GM23338 (cell line): ENCODE measurements around the gene TMPRSS9. TPM values are rescaled to one million over a fixed set of nuclear protein-coding genes. Genes with fewer than 3 reads are reported as not detected.
A peak's percentile ranks its signal among the peaks of the same experiment; 100 is the strongest.

Source experiments
- ATAC-seq: fragments of 200-7000 bp; cut with Tn5 transposase; 3 replicates; pipeline ENCODE4 v1.9.1; 2020
- DNase-seq: peaks from one replicate; pipeline ENCODE4 v3.0.0-alpha.2; 2015; ENCODE audit warnings: low spot score
- H2AFZ ChIP-seq: fragments of 200-600 bp; sonication (generic); 2 replicates; pipeline ENCODE4 v1.8.0; 2016; ENCODE audit warnings: antibody characterized with exemption, mild to moderate bottlenecking, moderate library complexity
- H3F3A ChIP-seq: fragments of 200-600 bp; sonication (generic); replicated peaks from 2 replicates; pipeline ENCODE4 v1.8.0; 2017; ENCODE audit warnings: antibody characterized with exemption, mixed run types, low read depth
- H3K27ac ChIP-seq: fragments of 200-600 bp; sonication (generic); 2 replicates; pipeline ENCODE4 v1.6.1; 2016; ENCODE audit warnings: low read depth
- H3K27me3 ChIP-seq: fragments of 200-600 bp; sonication (generic); 2 replicates; pipeline ENCODE4 v1.8.0; 2016; ENCODE audit warnings: mild to moderate bottlenecking, mixed run types, moderate library complexity; ENCODE audit not compliant: insufficient read depth
- H3K36me3 ChIP-seq: fragments of 200-600 bp; sonication (generic); 2 replicates; pipeline ENCODE4 v1.8.0; 2016; ENCODE audit warnings: mild to moderate bottlenecking; ENCODE audit not compliant: insufficient read depth
- H3K4me1 ChIP-seq: fragments of 200-600 bp; sonication (generic); 2 replicates; pipeline ENCODE4 v1.8.0; 2016; ENCODE audit warnings: mild to moderate bottlenecking, moderate library complexity; ENCODE audit not compliant: insufficient read depth
- H3K4me2 ChIP-seq: fragments of 200-600 bp; sonication (generic); 2 replicates; pipeline ENCODE4 v1.7.1; 2017; ENCODE audit warnings: mixed run types
- H3K4me3 ChIP-seq: fragments of 200-600 bp; sonication (generic); 2 replicates; pipeline ENCODE4 v1.6.1; 2016; ENCODE audit warnings: mixed run types
- H3K79me2 ChIP-seq: fragments of 200-600 bp; sonication (generic); replicated peaks from 2 replicates; pipeline ENCODE4 v1.8.0; 2017; ENCODE audit warnings: mild to moderate bottlenecking; ENCODE audit not compliant: insufficient read depth
- H3K9me2 ChIP-seq: fragments of 200-600 bp; sonication (generic); 2 replicates; pipeline ENCODE4 v1.8.0; 2017; ENCODE audit not compliant: insufficient read depth
- H4K20me1 ChIP-seq: fragments of 200-600 bp; sonication (generic); replicated peaks from 2 replicates; pipeline ENCODE4 v1.8.0; 2017; ENCODE audit warnings: mild to moderate bottlenecking; ENCODE audit not compliant: insufficient read depth
- H3K27ac Mint-ChIP-seq: 2 replicates; pipeline ENCODE4 v1.8.0; 2020; ENCODE audit warnings: inconsistent platforms, mild to moderate bottlenecking, moderate library complexity, mixed read lengths
- H3K27me3 Mint-ChIP-seq: 3 replicates; pipeline ENCODE4 v1.8.0; 2022; ENCODE audit warnings: low read depth, mild to moderate bottlenecking, moderate library complexity, mixed read lengths, inconsistent platforms; ENCODE audit not compliant: insufficient read depth, poor library complexity
- H3K36me3 Mint-ChIP-seq: 3 replicates; pipeline ENCODE4 v1.8.0; 2021; ENCODE audit warnings: low read depth, mild to moderate bottlenecking, inconsistent platforms, moderate library complexity, mixed read lengths
- H3K4me1 Mint-ChIP-seq: 3 replicates; pipeline ENCODE4 v1.8.0; 2020; ENCODE audit warnings: mild to moderate bottlenecking, inconsistent platforms, mixed read lengths
- H3K4me3 Mint-ChIP-seq: 3 replicates; pipeline ENCODE4 v1.8.0; 2021; ENCODE audit warnings: moderate library complexity, mild to moderate bottlenecking, inconsistent platforms, mixed read lengths
- H3K9me3 Mint-ChIP-seq: 3 replicates; pipeline ENCODE4 v1.8.0; 2020; ENCODE audit warnings: moderate library complexity, mild to moderate bottlenecking, inconsistent platforms, mixed read lengths
- EZH2 ChIP-seq: fragments of 200-600 bp; sonication (generic); IDR thresholded peaks from one replicate; pipeline ENCODE4 v1.8.0; 2017; ENCODE audit warnings: antibody characterized with exemption, mild to moderate bottlenecking, low read depth; ENCODE audit not compliant: unreplicated experiment
- POLR2AphosphoS5 ChIP-seq: IDR thresholded peaks from 2 replicates; pipeline ENCODE4 v1.6.1; 2016; ENCODE audit warnings: antibody characterized with exemption, low read depth
- STAT1 ChIP-seq: IDR thresholded peaks from one replicate; pipeline ENCODE4 v1.6.1; 2016; ENCODE audit warnings: antibody characterized with exemption; ENCODE audit not compliant: unreplicated experiment
- ZNF114 ChIP-seq: fragments of 250-450 bp; sonication (Bioruptor Pico); IDR thresholded peaks from 2 replicates; pipeline ENCODE4 v1.5.0; 2020; ENCODE audit warnings: mild to moderate bottlenecking, moderate library complexity
- ZNF331 ChIP-seq: fragments of 250-450 bp; sonication (Bioruptor Pico); IDR thresholded peaks from 2 replicates; pipeline ENCODE4 v1.5.0; 2020; ENCODE audit warnings: low read depth, mild to moderate bottlenecking, moderate library complexity
- polyA plus RNA-seq: library from polyadenylated mRNA; unstranded; fragments of >200 nt; fragmentation: Nextera tagmentation; extraction: Ambion mirVana; gene quantifications from 2 replicates; pipeline ENCODE4 v1.2.1, GENCODE V29; 2016
- total RNA-seq: library from RNA; depleted of rRNA; stranded (reverse); fragments of >200 nt; shearing (Covaris generic); gene quantifications from 2 replicates; pipeline ENCODE4 v1.2.3, GENCODE V29; 2014
- TF ChIP-seq, protein P1 (sequence below): IDR thresholded peaks from one replicate; pipeline ENCODE4 v1.6.1; 2018; ENCODE audit warnings: antibody characterized with exemption; ENCODE audit not compliant: unreplicated experiment
- TF ChIP-seq, protein P2 (sequence below): fragments of 250-450 bp; sonication (Bioruptor Pico); IDR thresholded peaks from 2 replicates; pipeline ENCODE4 v1.5.0; 2020; ENCODE audit warnings: mild to moderate bottlenecking, moderate library complexity
- TF ChIP-seq, protein P3 (sequence below), 2 experiments: fragments of 200-600 bp in 1 of 2; sonication (generic) in 1 of 2; conservative IDR thresholded peaks; 2 replicates each; pipeline versions ENCODE4 v1.5.1 to v1.6.1; 2016 to 2017; ENCODE audit warnings: antibody characterized with exemption in 2 of 2, low read depth in 2 of 2, mild to moderate bottlenecking in 2 of 2, moderate library complexity in 1 of 2

TMPRSS9 gene
- total and polyA plus RNA-seq, 2 experiments from 2014 or later, result 0.05 to 0.28 TPM

DNA sequence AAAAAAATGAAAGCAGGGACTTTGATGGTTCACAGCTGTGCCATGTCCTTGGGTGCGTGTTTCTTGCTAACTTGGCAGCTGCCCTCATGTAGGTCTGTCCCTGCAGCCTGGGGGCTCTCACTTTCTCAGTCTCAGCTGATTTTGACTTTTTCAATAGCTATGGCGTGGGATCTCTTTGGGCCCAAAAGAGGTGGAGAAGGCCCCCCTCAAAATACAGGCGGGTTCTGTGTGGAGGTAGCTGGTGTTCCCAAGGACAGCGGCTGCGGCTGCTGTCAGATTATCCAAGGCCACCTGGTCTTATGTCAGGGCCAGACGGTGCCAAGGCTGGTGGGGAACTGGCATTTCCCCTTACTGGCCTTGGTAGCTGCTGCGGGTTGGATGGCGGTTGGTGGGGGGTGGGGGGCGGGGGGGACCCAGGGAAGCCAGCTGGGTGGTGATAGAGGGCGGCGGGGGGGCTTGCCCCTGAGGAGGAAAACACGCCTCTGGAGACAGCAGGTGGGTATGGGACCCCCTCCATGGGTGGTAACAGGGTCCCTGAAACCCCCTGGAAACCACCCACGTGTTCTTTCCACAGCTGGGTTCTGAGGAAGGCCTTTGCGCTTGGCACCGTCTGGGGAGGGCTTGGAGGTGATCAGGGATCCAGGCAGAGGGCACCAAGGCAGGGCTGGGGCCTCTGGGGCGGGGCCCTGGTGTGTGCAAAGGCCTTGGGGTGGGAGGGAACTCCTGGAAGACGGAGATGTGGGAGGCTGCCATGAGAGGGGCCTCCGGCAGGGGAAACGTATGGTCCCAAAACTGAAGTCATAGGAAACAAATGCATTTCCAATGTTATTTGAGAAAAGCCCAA, 63.2 kb downstream of the TMPRSS9 start (continued):
- TF ChIP-seq POLR2AphosphoS5 (no peak), ZNF114 (CRISPR knock-in tag) (no peak)
- TF ChIP-seq, protein P1, sequence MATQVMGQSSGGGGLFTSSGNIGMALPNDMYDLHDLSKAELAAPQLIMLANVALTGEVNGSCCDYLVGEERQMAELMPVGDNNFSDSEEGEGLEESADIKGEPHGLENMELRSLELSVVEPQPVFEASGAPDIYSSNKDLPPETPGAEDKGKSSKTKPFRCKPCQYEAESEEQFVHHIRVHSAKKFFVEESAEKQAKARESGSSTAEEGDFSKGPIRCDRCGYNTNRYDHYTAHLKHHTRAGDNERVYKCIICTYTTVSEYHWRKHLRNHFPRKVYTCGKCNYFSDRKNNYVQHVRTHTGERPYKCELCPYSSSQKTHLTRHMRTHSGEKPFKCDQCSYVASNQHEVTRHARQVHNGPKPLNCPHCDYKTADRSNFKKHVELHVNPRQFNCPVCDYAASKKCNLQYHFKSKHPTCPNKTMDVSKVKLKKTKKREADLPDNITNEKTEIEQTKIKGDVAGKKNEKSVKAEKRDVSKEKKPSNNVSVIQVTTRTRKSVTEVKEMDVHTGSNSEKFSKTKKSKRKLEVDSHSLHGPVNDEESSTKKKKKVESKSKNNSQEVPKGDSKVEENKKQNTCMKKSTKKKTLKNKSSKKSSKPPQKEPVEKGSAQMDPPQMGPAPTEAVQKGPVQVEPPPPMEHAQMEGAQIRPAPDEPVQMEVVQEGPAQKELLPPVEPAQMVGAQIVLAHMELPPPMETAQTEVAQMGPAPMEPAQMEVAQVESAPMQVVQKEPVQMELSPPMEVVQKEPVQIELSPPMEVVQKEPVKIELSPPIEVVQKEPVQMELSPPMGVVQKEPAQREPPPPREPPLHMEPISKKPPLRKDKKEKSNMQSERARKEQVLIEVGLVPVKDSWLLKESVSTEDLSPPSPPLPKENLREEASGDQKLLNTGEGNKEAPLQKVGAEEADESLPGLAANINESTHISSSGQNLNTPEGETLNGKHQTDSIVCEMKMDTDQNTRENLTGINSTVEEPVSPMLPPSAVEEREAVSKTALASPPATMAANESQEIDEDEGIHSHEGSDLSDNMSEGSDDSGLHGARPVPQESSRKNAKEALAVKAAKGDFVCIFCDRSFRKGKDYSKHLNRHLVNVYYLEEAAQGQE, result no peak

DNA sequence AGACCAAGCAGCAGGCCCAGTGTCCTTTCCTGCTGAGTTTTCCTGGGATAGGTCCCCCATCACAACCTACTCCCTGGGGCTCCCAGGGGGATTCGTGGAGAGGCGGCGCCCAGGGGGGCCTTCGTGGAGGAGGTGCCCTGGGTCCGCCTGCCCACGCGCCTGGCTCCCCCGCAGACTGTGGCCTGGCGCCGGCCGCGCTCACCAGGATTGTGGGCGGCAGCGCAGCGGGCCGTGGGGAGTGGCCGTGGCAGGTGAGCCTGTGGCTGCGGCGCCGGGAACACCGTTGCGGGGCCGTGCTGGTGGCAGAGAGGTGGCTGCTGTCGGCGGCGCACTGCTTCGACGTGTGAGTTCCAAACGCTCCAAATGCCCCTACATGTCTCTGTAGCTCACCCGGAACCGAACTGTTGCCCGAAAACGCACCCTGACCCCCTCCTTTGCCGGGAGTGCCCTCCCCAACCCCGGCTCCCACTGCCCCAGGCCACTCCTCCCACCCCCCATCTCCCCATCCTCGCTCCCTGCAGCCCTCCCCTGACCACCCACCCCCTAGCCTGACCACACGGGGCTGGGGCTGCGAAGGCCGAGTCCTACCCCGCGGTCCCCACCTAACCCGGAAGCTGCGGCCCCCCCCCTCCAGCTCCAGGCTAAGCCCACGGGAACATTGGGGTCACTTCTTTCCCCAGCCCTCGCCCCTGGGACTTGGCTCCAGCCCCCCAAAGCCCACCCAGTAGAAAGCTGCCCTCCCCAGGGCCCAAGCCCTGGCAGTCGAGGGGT, 64.0 kb downstream of the TMPRSS9 start:
- ATAC-seq (no peak), DNase-seq (no peak)
- H3K4me3 ChIP-seq, result peak overlapping the region; percentile 99
- H4K20me1 ChIP-seq, result no peaks in the 10 kb centered on the region; the same call in 1 of the 2 replicates
- Mint-ChIP-seq H3K4me3 (peak overlapping the region; percentile 69; the same call in 2 of the 3 replicates), H3K27me3 (peaks cover 22% of the 10 kb centered on the region), H3K9me3 (peaks cover 6% of the 10 kb centered on the region), H3K4me1 (peaks cover 21% of the 10 kb centered on the region), H3K27ac (no peak overlapping the region), H3K36me3 (peaks cover 9% of the 10 kb centered on the region)
- no peaks in the 10 kb centered on the region for H3K9me2 ChIP-seq
- H3K36me3 ChIP-seq, result no peaks in the 10 kb centered on the region
- no peak overlapping the region for H2AFZ ChIP-seq
- H3F3A ChIP-seq, result peaks cover 18% of the 10 kb centered on the region; the same call in 1 of the 2 replicates
- peaks cover 14% of the 10 kb centered on the region for H3K4me1 ChIP-seq
- no peaks in the 10 kb centered on the region for H3K27me3 ChIP-seq
- H3K4me2 ChIP-seq, result peak overlapping the region; percentile 95
- H3K79me2 ChIP-seq, result peaks cover 21% of the 10 kb centered on the region
- no peak overlapping the region for H3K27ac ChIP-seq
- no peak for TF ChIP-seq POLR2AphosphoS5
- TF ChIP-seq ZNF331, result no peak
- TF ChIP-seq, protein P2, sequence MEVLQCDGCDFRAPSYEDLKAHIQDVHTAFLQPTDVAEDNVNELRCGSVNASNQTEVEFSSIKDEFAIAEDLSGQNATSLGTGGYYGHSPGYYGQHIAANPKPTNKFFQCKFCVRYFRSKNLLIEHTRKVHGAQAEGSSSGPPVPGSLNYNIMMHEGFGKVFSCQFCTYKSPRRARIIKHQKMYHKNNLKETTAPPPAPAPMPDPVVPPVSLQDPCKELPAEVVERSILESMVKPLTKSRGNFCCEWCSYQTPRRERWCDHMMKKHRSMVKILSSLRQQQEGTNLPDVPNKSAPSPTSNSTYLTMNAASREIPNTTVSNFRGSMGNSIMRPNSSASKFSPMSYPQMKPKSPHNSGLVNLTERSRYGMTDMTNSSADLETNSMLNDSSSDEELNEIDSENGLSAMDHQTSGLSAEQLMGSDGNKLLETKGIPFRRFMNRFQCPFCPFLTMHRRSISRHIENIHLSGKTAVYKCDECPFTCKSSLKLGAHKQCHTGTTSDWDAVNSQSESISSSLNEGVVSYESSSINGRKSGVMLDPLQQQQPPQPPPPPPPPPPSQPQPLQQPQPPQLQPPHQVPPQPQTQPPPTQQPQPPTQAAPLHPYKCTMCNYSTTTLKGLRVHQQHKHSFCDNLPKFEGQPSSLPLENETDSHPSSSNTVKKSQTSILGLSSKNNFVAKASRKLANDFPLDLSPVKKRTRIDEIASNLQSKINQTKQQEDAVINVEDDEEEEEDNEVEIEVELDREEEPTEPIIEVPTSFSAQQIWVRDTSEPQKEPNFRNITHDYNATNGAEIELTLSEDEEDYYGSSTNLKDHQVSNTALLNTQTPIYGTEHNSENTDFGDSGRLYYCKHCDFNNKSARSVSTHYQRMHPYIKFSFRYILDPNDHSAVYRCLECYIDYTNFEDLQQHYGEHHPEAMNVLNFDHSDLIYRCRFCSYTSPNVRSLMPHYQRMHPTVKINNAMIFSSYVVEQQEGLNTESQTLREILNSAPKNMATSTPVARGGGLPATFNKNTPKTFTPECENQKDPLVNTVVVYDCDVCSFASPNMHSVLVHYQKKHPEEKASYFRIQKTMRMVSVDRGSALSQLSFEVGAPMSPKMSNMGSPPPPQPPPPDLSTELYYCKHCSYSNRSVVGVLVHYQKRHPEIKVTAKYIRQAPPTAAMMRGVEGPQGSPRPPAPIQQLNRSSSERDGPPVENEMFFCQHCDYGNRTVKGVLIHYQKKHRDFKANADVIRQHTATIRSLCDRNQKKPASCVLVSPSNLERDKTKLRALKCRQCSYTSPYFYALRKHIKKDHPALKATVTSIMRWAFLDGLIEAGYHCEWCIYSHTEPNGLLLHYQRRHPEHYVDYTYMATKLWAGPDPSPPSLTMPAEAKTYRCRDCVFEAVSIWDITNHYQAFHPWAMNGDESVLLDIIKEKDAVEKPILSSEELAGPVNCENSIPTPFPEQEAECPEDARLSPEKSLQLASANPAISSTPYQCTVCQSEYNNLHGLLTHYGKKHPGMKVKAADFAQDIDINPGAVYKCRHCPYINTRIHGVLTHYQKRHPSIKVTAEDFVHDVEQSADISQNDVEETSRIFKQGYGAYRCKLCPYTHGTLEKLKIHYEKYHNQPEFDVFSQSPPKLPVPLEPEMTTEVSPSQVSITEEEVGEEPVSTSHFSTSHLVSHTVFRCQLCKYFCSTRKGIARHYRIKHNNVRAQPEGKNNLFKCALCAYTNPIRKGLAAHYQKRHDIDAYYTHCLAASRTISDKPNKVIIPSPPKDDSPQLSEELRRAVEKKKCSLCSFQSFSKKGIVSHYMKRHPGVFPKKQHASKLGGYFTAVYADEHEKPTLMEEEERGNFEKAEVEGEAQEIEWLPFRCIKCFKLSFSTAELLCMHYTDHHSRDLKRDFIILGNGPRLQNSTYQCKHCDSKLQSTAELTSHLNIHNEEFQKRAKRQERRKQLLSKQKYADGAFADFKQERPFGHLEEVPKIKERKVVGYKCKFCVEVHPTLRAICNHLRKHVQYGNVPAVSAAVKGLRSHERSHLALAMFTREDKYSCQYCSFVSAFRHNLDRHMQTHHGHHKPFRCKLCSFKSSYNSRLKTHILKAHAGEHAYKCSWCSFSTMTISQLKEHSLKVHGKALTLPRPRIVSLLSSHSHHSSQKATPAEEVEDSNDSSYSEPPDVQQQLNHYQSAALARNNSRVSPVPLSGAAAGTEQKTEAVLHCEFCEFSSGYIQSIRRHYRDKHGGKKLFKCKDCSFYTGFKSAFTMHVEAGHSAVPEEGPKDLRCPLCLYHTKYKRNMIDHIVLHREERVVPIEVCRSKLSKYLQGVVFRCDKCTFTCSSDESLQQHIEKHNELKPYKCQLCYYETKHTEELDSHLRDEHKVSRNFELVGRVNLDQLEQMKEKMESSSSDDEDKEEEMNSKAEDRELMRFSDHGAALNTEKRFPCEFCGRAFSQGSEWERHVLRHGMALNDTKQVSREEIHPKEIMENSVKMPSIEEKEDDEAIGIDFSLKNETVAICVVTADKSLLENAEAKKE (CRISPR knock-in tag), result no peak
- TF ChIP-seq STAT1, result no peak
- no peak for TF ChIP-seq EZH2
- no peak for TF ChIP-seq ZNF114 (CRISPR knock-in tag)
- TF ChIP-seq, protein P3, sequence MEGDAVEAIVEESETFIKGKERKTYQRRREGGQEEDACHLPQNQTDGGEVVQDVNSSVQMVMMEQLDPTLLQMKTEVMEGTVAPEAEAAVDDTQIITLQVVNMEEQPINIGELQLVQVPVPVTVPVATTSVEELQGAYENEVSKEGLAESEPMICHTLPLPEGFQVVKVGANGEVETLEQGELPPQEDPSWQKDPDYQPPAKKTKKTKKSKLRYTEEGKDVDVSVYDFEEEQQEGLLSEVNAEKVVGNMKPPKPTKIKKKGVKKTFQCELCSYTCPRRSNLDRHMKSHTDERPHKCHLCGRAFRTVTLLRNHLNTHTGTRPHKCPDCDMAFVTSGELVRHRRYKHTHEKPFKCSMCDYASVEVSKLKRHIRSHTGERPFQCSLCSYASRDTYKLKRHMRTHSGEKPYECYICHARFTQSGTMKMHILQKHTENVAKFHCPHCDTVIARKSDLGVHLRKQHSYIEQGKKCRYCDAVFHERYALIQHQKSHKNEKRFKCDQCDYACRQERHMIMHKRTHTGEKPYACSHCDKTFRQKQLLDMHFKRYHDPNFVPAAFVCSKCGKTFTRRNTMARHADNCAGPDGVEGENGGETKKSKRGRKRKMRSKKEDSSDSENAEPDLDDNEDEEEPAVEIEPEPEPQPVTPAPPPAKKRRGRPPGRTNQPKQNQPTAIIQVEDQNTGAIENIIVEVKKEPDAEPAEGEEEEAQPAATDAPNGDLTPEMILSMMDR (conservative IDR thresholded peaks at IDR 0.05; ENCODE audit: low read depth in 2 of 2), result no peak
